GM18870 (cell line): ENCODE measurements around the gene CISD3.

Experiments used
- ATAC-seq: cut with Tn5 transposase; IDR thresholded peaks from one replicate; pipeline ENCODE4 v1.9.1; 2021; ENCODE audit warnings: moderate library complexity; ENCODE audit not compliant: unreplicated experiment

CISD3 gene

GRCh38 chr17:38727736-38728135 is 2.4 kb upstream of the CISD3 start:
- no peak for ATAC-seq

GRCh38 chr17:38728290-38728831 is 1.8 kb upstream of the CISD3 start:
- ATAC-seq, result no peak

GRCh38 chr17:38729368-38729885 is 714 bp upstream of the CISD3 start:
- no peak for ATAC-seq

- ATAC-seq, result no peak
These were observed 612 bp downstream of the CISD3 start for GRCh38 chr17:38730526-38731379.

GRCh38 chr17:38731526-38732294 is 1.6 kb downstream of the CISD3 start:
- ATAC-seq, result no peak

- ATAC-seq, result no peak
These were observed 2.5 kb downstream of the CISD3 start for GRCh38 chr17:38732376-38733281.

GRCh38 chr17:38733282-38733981 is 3.3 kb downstream of the CISD3 start:
- ATAC-seq, result no peak

- ATAC-seq, result no peak
These were observed 4.1 kb downstream of the CISD3 start for GRCh38 chr17:38733982-38734973.

- no peak for ATAC-seq
These were observed 5.2 kb downstream of the CISD3 start for GRCh38 chr17:38735161-38735997.

GRCh38 chr17:38738007-38738662 is 8.0 kb downstream of the CISD3 start:
- ATAC-seq, result no peak

GRCh38 chr17:38738686-38739085 is 8.5 kb downstream of the CISD3 start:
- no peak for ATAC-seq

GRCh38 chr17:38739305-38739704 is 9.2 kb downstream of the CISD3 start:
- ATAC-seq, result no peak

GRCh38 chr17:38740044-38740443 is 9.9 kb downstream of the CISD3 start:
- no peak for ATAC-seq

GRCh38 chr17:38740806-38741205 is 10.7 kb downstream of the CISD3 start:
- no peak for ATAC-seq

GRCh38 chr17:38741461-38741860 is 11.3 kb downstream of the CISD3 start:
- ATAC-seq, result no peak

- no peak for ATAC-seq
These were observed 11.8 kb downstream of the CISD3 start for GRCh38 chr17:38741921-38742410.
